Lower lobe of right lung (tissue), 2 donors: Measurements from ENCODE around the gene ALKBH6. TPM values are rescaled to one million over a fixed set of nuclear protein-coding genes. Genes with fewer than 3 reads are reported as not detected.

Experiments used
- ATAC-seq, 2 donors: fragments of 200-7000 bp; cut with Tn5 transposase; one replicate each; pipeline ENCODE4 v1.9.1; 2020 to 2022; ENCODE audit warnings: mild to moderate bottlenecking in 2 of 2, moderate library complexity in 2 of 2
- DNase-seq: peaks from one replicate; pipeline ENCODE4 v3.0.0-alpha.2; 2020
- H3K27ac ChIP-seq: fragments of 200-600 bp; one replicate; pipeline ENCODE4 v1.8.0; 2022
- H3K27me3 ChIP-seq: fragments of 200-600 bp; one replicate; pipeline ENCODE4 v1.8.0; 2022; ENCODE audit warnings: low read depth
- H3K36me3 ChIP-seq: fragments of 200-600 bp; one replicate; pipeline ENCODE4 v1.8.0; 2022; ENCODE audit warnings: mild to moderate bottlenecking
- H3K4me1 ChIP-seq: fragments of 200-600 bp; one replicate; pipeline ENCODE4 v1.8.0; 2022
- H3K4me3 ChIP-seq: fragments of 200-600 bp; one replicate; pipeline ENCODE4 v1.8.0; 2022; ENCODE audit warnings: mild to moderate bottlenecking
- H3K9me3 ChIP-seq: fragments of 200-600 bp; one replicate; pipeline ENCODE4 v1.8.0; 2022
- CTCF ChIP-seq: fragments of 200-600 bp; IDR thresholded peaks from one replicate; pipeline ENCODE4 v1.8.0; 2022; ENCODE audit warnings: antibody characterized with exemption, mild to moderate bottlenecking
- intact Hi-C: fragments of 100-400 bp; cut with DNase I; formaldehyde crosslinking; loops from one replicate; pipeline ENCODE4 v1.11.0; 2022
- long read RNA-seq: library from polyadenylated mRNA; unstranded; transcript quantifications from one replicate; pipeline ENCODE4 v2.0.0, GENCODE V29; 2021
- total RNA-seq: library from RNA; stranded (reverse); fragmentation: NEBNext Ultra II Directional; extraction: Animal tissue kit (Norgen Biotek cat#: 25700); gene quantifications from one replicate; pipeline ENCODE4 v1.2.1, GENCODE V29; 2021
- donor health status: DM: no; HTN: yes; CAD: no; lungs with severe emphysema.

ALKBH6 gene
- 21.0 TPM for total RNA-seq
- long read RNA-seq, transcript ALKBH6-202 (7 exons, 973 nt), result major isoform, 10 of 23 reads
- long read RNA-seq, partial matches to known transcripts, result 6 of 23 reads
- long read RNA-seq, other reads (novel, unspliced or antisense), result 4 of 23 reads

GRCh38 chr19:36014012-36014924, at the start of gene ALKBH6:
Gene ALKBH6 (minus strand): TSS chr19:36014213. CDS start chr19:36013397, 816 bp downstream.
- intact Hi-C loops, result no loop called here
- TF ChIP-seq CTCF, result no peak
- ATAC-seq, result peak; percentile 99
- Histone ChIP-seq H3K27ac (peak within 1 kb of the TSS; percentile 88), H3K4me3 (peak within 1 kb of the TSS; percentile 71), H3K27me3 (no peaks in the 10 kb centered on the region), H3K9me3 (no peaks in the 10 kb centered on the region), H3K36me3 (no peaks in the 10 kb centered on the region), H3K4me1 (peaks cover 18% of the 10 kb centered on the region)
- DNase-seq, result peak; percentile 100

GRCh38 chr19:36061367-36061766, 47.4 kb upstream of the ALKBH6 start:
- intact Hi-C loops, result no loop called here
- no peaks in the 10 kb centered on the region for H3K36me3 ChIP-seq
- no peak for DNase-seq
- TF ChIP-seq CTCF, result no peak
- H3K27ac ChIP-seq, result no peak overlapping the region
- no peak for ATAC-seq
- H3K27me3 ChIP-seq, result no peaks in the 10 kb centered on the region
- no peaks in the 10 kb centered on the region for H3K9me3 ChIP-seq
- no peaks in the 10 kb centered on the region for H3K4me1 ChIP-seq
- H3K4me3 ChIP-seq, result no peak overlapping the region

- peak; percentile 37 for TF ChIP-seq CTCF
Observed at GRCh38 chr19:36060430-36060829, 46.4 kb upstream of the ALKBH6 start.

GRCh38 chr19:36059180-36059910, 45.3 kb upstream of the ALKBH6 start:
- intact Hi-C loops, result no loop called here
- no peaks in the 10 kb centered on the region for H3K36me3 ChIP-seq
- no peaks in the 10 kb centered on the region for H3K27me3 ChIP-seq
- TF ChIP-seq CTCF, result no peak
- no peak overlapping the region for H3K27ac ChIP-seq
- ATAC-seq (peak in 1 of 2 donors; percentile 25), DNase-seq (no peak)
- H3K4me1 ChIP-seq, result peaks cover 11% of the 10 kb centered on the region
- H3K4me3 ChIP-seq, result no peak overlapping the region
- no peaks in the 10 kb centered on the region for H3K9me3 ChIP-seq

More at GRCh38 chr19:36060430-36060829, 46.4 kb upstream of the ALKBH6 start:
- no peak overlapping the region for H3K4me3 ChIP-seq
- H3K27me3 ChIP-seq, result no peaks in the 10 kb centered on the region
- ATAC-seq (peak; percentile 76 to 88), DNase-seq (no peak)
- H3K4me1 ChIP-seq, result peaks cover 5% of the 10 kb centered on the region
- intact Hi-C loops, result no loop called here
- H3K9me3 ChIP-seq, result no peaks in the 10 kb centered on the region
- no peaks in the 10 kb centered on the region for H3K36me3 ChIP-seq
- H3K27ac ChIP-seq, result no peak overlapping the region

GRCh38 chr19:36058481-36059179, 44.6 kb upstream of the ALKBH6 start:
- Histone ChIP-seq H3K27ac (no peak overlapping the region), H3K4me3 (no peak overlapping the region), H3K36me3 (no peaks in the 10 kb centered on the region), H3K27me3 (no peaks in the 10 kb centered on the region), H3K4me1 (peaks cover 11% of the 10 kb centered on the region), H3K9me3 (no peaks in the 10 kb centered on the region)
- no peak for ATAC-seq
- no peak for TF ChIP-seq CTCF
- DNase-seq, result no peak
- intact Hi-C loops, result no loop called here
